ENCODE data around the gene ACAD10. TPM values are rescaled to one million over a fixed set of nuclear protein-coding genes. Genes with fewer than 3 reads are reported as not detected.
"Not testable (repeated sequence)": the region's sequence is repeated elsewhere in the genome, so short reads cannot be mapped to it uniquely, and the experiment has no call there.

Gene ACAD10
- 10 to 100 TPM; 10.0 to 19.4 (median 12.3) TPM for polyA plus RNA-seq (ENCODE audit: low read depth in 6 of 6)

- ATAC-seq (ENCODE audit: low read depth in 2 of 2) (peak; percentile 90 to 93), DNase-seq (peak; percentile 98)
- no peaks in the 10 kb centered on the region for H3K27me3 Mint-ChIP-seq
- H3K27ac Mint-ChIP-seq = peak within 1 kb of the TSS; percentile 95 to 99 (median 97)
- peaks cover 0 to 9% of the 10 kb centered on the region in 2 donors for H3K36me3 Mint-ChIP-seq
- H3K9me3 Mint-ChIP-seq = no peaks in the 10 kb centered on the region
- peaks cover 28 to 48% (median 39%) of the 10 kb centered on the region in 3 donors for H3K4me1 Mint-ChIP-seq
- H3K4me3 Mint-ChIP-seq = peak within 1 kb of the TSS; percentile 94 to 98 (median 96)
Observed at GRCh38 chr12:111685811-111686573, at the start of gene ACAD10, which contains the start of gene BRAP. ACAD10 (plus strand) TSS chr12:111686053; CDS start chr12:111692710, 6,657 bp downstream. BRAP (minus strand) TSS chr12:111685956; CDS start chr12:111685792, 164 bp downstream.

- H3K27me3 Mint-ChIP-seq = no peaks in the 10 kb centered on the region
- no peak overlapping the region for H3K4me3 Mint-ChIP-seq
- ATAC-seq (ENCODE audit: low read depth in 2 of 2) (no peak), DNase-seq (no peak)
- peaks cover 0 to 5% of the 10 kb centered on the region in 2 donors for H3K36me3 Mint-ChIP-seq
- H3K9me3 Mint-ChIP-seq = no peaks in the 10 kb centered on the region
- peak overlapping the region in 2 of 6 donors; percentile 54 to 87 for H3K27ac Mint-ChIP-seq
- peaks cover 0 to 3% (median 0%) of the 10 kb centered on the region in 3 donors for H3K4me1 Mint-ChIP-seq
Observed at GRCh38 chr12:111636209-111636945, 49.5 kb upstream of the ACAD10 start.

DNA sequence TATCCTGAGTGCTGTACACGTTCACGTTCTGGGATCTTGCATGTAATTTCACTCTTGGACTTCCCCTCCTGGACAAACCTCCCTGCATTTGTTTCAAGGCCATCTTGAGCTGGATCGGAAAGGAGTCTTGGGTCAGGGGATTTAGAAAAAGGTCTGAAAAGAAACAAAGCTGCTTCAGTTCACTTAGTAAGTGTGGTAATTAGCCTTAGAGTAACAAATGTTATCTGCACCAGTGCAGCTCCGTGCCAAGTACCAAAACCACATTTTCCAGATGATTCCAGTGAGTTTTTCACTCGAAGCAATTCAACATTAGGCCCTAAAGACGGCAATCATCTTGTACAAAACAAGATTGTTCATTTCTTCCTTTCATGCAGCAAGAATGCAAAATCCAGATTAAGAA, 47.3 kb upstream of the ACAD10 start:
- peaks cover 0 to 3% (median 0%) of the 10 kb centered on the region in 3 donors for H3K4me1 Mint-ChIP-seq
- ATAC-seq (ENCODE audit: low read depth in 2 of 2) = no peak

GRCh38 chr12:111640506-111640905, 45.3 kb upstream of the ACAD10 start:
- peaks cover 0 to 2% (median 0%) of the 10 kb centered on the region in 3 donors for H3K4me1 Mint-ChIP-seq
- peaks cover 0 to 5% of the 10 kb centered on the region in 2 donors for H3K36me3 Mint-ChIP-seq
- no peaks in the 10 kb centered on the region for H3K27me3 Mint-ChIP-seq
- no peak overlapping the region for H3K4me3 Mint-ChIP-seq
- ATAC-seq (ENCODE audit: low read depth in 2 of 2) = no peak
- DNase-seq = no peak
- H3K27ac Mint-ChIP-seq = no peak overlapping the region
- H3K9me3 Mint-ChIP-seq = no peaks in the 10 kb centered on the region

More for the DNA sequence above, 47.3 kb upstream of the ACAD10 start:
- H3K27ac Mint-ChIP-seq = peak overlapping the region in 2 of 6 donors; percentile 9 to 33
- peaks cover 0 to 5% of the 10 kb centered on the region in 2 donors for H3K36me3 Mint-ChIP-seq
- H3K4me3 Mint-ChIP-seq = no peak overlapping the region
- H3K9me3 Mint-ChIP-seq = no peaks in the 10 kb centered on the region
- no peak for DNase-seq
- no peaks in the 10 kb centered on the region for H3K27me3 Mint-ChIP-seq

DNA sequence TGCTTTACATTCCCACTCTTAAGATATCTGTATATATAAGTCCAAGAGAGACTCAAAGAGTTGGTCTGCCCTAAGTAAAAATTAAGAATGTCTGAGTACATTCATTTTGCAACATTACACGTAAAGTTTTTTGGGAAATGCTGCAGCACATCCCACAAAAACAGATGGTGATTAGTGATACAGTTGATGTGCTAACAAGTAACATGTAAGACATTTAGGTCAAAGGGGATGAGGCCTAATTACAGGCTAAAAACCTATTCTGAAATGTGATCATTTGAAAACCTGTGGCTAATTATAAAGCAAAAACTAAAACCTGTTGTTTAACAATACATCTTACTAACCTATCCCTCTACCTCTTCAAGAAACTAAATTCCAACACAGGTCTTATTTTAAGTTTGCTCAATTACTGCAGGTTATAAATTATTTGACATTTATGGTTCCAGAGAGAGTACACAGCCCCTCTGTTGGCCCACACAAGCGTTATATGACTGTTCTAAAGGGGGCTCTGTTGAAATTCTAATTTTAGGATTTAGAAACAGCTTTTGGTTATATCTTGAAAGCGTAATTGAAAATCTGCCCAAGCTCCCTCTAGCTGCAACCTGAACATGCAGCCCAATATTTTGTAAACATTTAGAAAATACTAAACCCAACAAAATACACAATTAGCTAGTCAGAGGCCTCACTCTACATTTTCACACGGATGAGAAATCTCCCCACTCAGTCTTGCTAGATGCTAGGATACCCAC, 43.0 kb upstream of the ACAD10 start:
- ATAC-seq (ENCODE audit: low read depth in 2 of 2) = no peak
- H3K27ac Mint-ChIP-seq = peak overlapping the region in 1 of 6 donors; percentile 6
- peaks cover 0 to 6% (median 0%) of the 10 kb centered on the region in 3 donors for H3K4me1 Mint-ChIP-seq
- no peaks in the 10 kb centered on the region for H3K27me3 Mint-ChIP-seq
- peaks cover 7 to 11% of the 10 kb centered on the region in 2 donors for H3K36me3 Mint-ChIP-seq
- no peaks in the 10 kb centered on the region for H3K9me3 Mint-ChIP-seq
- H3K4me3 Mint-ChIP-seq = no peak overlapping the region
- DNase-seq = no peak

DNA sequence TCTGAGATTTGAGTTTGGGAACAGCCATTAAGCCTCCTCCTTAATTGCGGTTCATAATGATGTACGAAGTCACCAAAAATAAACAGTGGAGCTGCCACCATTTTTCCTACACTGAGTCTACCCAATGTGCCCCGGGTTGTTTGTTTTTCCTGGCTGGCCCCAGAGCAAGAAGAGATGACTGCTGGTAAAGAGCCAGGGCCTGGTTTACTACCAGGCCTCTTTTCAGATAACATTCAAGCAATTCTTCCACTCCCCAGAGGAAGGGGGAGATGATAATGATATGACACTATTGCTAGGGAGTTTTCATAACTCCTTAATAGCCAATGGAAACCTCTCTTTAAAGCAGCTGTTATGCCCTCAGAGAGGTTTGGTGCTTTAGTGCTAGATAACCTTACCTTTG, 42.4 kb upstream of the ACAD10 start:
- ATAC-seq (ENCODE audit: low read depth in 2 of 2) (no peak), DNase-seq (no peak)
- no peak overlapping the region for H3K4me3 Mint-ChIP-seq
- no peaks in the 10 kb centered on the region for H3K27me3 Mint-ChIP-seq
- H3K27ac Mint-ChIP-seq = peak overlapping the region in 1 of 6 donors; percentile 6
- H3K9me3 Mint-ChIP-seq = no peaks in the 10 kb centered on the region
- peaks cover 0 to 6% (median 0%) of the 10 kb centered on the region in 3 donors for H3K4me1 Mint-ChIP-seq
- H3K36me3 Mint-ChIP-seq = peaks cover 7 to 11% of the 10 kb centered on the region in 2 donors

- H3K4me1 Mint-ChIP-seq = peaks cover 0 to 6% (median 0%) of the 10 kb centered on the region in 3 donors
- H3K9me3 Mint-ChIP-seq = no peaks in the 10 kb centered on the region
- ATAC-seq (ENCODE audit: low read depth in 2 of 2) (no peak), DNase-seq (no peak)
- peaks cover 13 to 14% of the 10 kb centered on the region in 2 donors for H3K36me3 Mint-ChIP-seq
- H3K4me3 Mint-ChIP-seq = no peak overlapping the region
- H3K27ac Mint-ChIP-seq = no peak overlapping the region
- no peaks in the 10 kb centered on the region for H3K27me3 Mint-ChIP-seq
Observed at GRCh38 chr12:111645433-111645832, 40.4 kb upstream of the ACAD10 start.

DNA sequence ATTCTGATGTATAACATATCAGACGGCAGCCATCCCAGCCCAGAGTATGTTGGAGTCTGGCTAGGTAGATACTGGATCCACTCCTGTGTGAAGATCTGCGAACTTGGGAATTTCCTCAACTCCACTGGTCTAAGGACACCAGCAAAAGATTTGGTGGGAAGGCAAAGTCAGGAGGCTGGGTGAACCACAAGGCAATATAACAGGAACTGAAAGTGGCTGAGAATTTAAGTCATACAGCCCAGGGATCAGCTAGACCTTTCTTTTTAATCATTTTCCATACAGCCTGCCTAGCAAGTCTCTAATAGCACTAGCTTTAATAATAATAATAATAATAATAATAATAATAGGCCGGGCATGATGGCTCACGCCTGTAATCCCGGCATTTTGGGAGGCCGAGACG, 34.9 kb upstream of the ACAD10 start:
- ATAC-seq (ENCODE audit: low read depth in 2 of 2) = no peak
- Mint-ChIP-seq H3K27me3 (no peaks in the 10 kb centered on the region), H3K36me3 (peaks cover 21 to 23% of the 10 kb centered on the region in 2 donors), H3K27ac (no peak overlapping the region), H3K4me1 (peaks cover 0 to 7% (median 0%) of the 10 kb centered on the region in 3 donors), H3K9me3 (no peaks in the 10 kb centered on the region), H3K4me3 (no peak overlapping the region)
- DNase-seq = no peak

DNA sequence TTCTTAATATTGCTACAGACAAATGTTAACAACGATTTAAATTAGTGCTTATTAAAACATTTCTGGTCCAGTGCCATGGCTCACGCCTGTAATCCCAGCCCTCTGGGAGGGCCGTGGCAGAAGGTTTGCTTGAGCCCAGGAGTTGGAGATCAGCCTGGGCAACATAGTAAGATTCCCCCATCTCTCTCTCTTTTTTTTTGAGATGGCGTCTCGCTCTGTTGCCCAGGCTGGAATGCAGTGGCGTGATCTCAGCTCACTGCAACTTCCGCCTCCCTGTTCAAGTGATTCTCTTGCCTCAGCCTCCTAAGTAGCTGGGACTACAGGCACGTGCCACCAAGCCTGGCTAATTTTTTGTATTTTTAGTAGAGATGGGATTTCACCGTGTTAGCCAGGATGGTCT, 33.3 kb upstream of the ACAD10 start:
- H3K27ac Mint-ChIP-seq; ATAC-seq (ENCODE audit: low read depth in 2 of 2); H3K4me1 Mint-ChIP-seq; H3K27me3 Mint-ChIP-seq; H3K4me3 Mint-ChIP-seq; H3K9me3 Mint-ChIP-seq; DNase-seq: not testable (repeated sequence)
- H3K36me3 Mint-ChIP-seq = peaks cover 15 to 21% of the 10 kb centered on the region in 2 donors

DNA sequence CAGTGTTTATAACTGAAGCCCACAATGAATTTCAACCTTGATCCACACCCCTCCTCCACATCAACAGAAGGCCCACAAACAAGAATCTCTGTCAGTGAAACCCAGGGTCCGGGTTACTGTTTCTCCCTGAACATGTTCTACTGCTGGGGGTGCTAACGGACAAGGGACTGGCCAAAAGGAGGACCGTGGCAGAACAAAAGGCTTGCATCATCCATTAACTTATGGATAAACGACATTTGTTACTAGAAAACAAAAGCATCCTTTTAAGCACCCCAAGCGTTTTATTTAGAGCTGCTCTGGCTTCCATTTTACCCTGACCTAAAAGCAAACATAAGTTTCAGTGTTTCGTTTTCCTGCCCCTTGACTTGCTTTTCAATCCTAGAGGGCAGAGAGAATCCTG, 32.3 kb upstream of the ACAD10 start:
- ATAC-seq (ENCODE audit: low read depth in 2 of 2) (no peak), DNase-seq (no peak)
- Mint-ChIP-seq H3K9me3 (no peaks in the 10 kb centered on the region), H3K27me3 (no peaks in the 10 kb centered on the region), H3K27ac (no peak overlapping the region), H3K4me1 (peaks cover 0 to 5% (median 0%) of the 10 kb centered on the region in 3 donors), H3K36me3 (peaks cover 18 to 25% of the 10 kb centered on the region in 2 donors), H3K4me3 (no peak overlapping the region)

DNA sequence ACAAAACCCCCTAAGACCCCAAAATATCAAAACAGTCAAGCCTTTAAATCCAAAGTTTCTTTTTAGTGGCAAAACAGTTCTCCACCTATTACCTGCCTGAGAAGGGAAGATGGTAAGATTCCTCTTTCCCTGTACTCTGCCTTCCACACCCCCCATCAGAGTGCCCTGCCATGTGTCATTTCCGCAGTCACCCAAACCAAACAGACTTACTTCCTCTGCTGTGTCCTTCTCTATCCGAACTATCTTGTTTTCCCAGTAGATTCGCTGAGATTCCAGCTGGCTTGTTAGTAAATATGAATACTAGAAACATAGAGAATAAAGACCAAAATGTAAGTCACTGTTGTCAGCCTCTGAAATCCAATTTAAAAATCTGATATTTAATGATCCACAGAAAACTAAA, 30.5 kb upstream of the ACAD10 start:
- Mint-ChIP-seq H3K9me3 (no peaks in the 10 kb centered on the region), H3K4me1 (peaks cover 0 to 5% (median 0%) of the 10 kb centered on the region in 3 donors), H3K4me3 (no peak overlapping the region), H3K27me3 (no peaks in the 10 kb centered on the region), H3K27ac (peak overlapping the region in 4 of 6 donors; percentile 18 to 74 (median 42)), H3K36me3 (peaks cover 15 to 26% of the 10 kb centered on the region in 2 donors)
- no peak for DNase-seq
- ATAC-seq (ENCODE audit: low read depth in 2 of 2) = no peak

- no peak for DNase-seq
- no peak overlapping the region for H3K4me3 Mint-ChIP-seq
- no peak for ATAC-seq (ENCODE audit: low read depth in 2 of 2)
- H3K4me1 Mint-ChIP-seq = peaks cover 0 to 5% (median 0%) of the 10 kb centered on the region in 3 donors
- no peak overlapping the region for H3K27ac Mint-ChIP-seq
- H3K9me3 Mint-ChIP-seq = no peaks in the 10 kb centered on the region
- H3K36me3 Mint-ChIP-seq = peaks cover 15 to 26% of the 10 kb centered on the region in 2 donors
- H3K27me3 Mint-ChIP-seq = no peaks in the 10 kb centered on the region
Observed at GRCh38 chr12:111656016-111656415, 29.8 kb upstream of the ACAD10 start.

DNA sequence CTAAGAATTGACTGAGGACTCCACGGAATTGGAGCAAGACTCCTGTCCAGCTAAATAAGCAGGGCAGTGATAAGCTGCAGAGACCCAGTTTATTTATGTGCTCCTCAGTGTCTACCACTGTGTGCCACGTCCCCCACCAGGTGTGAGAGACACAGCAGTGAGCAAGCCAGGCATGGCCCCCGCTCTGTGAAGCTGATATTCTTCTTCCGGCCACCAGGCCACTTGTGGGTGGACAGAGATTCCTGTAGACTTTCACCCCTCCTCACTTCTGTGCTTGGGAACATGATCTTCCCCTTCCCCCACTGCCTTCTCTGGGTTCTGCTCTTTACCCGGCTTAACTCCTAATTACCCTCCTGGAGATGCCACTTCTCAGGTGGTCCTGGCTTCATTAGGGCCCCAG, 21.4 kb upstream of the ACAD10 start:
- Mint-ChIP-seq H3K4me1 (peaks cover 0 to 4% (median 0%) of the 10 kb centered on the region in 3 donors), H3K27me3 (no peaks in the 10 kb centered on the region), H3K36me3 (peaks cover 12 to 22% of the 10 kb centered on the region in 2 donors), H3K27ac (peak overlapping the region in 2 of 6 donors; percentile 81 to 96), H3K9me3 (no peaks in the 10 kb centered on the region), H3K4me3 (no peak overlapping the region)
- no peak for ATAC-seq (ENCODE audit: low read depth in 2 of 2)
- no peak for DNase-seq
